Measurements from ENCODE around the gene ZNF845.
"Not testable (repeated sequence)": the region's sequence is repeated elsewhere in the genome, so short reads cannot be mapped to it uniquely, and the experiment has no call there.

Gene ZNF845

GRCh38 chr19:53333463-53334449, at the start of gene ZNF845:
TSS of gene ZNF845 (plus strand) at chr19:53333749. CDS start at chr19:53341308, 7,559 bp downstream.
- DNase-seq (ENCODE audit: low read depth, low spot score), result peak; percentile 98

- no peak for DNase-seq (ENCODE audit: low read depth, low spot score)
Observed at GRCh38 chr19:53285087-53285486, 48.5 kb upstream of the ZNF845 start.

GRCh38 chr19:53290758-53291549, 42.6 kb upstream of the ZNF845 start:
- DNase-seq (ENCODE audit: low read depth, low spot score), result no peak

GRCh38 chr19:53294786-53295441, 38.6 kb upstream of the ZNF845 start:
- peak; percentile 14 for DNase-seq (ENCODE audit: low read depth, low spot score)

GRCh38 chr19:53301341-53301740, 32.2 kb upstream of the ZNF845 start:
- not testable (repeated sequence) for DNase-seq (ENCODE audit: low read depth, low spot score)

GRCh38 chr19:53308339-53308811, 25.2 kb upstream of the ZNF845 start:
- peak; percentile 70 for DNase-seq (ENCODE audit: low read depth, low spot score)

GRCh38 chr19:53311044-53311443, 22.5 kb upstream of the ZNF845 start:
- no peak for DNase-seq (ENCODE audit: low read depth, low spot score)

GRCh38 chr19:53311897-53312296, 21.7 kb upstream of the ZNF845 start:
- DNase-seq (ENCODE audit: low read depth, low spot score), result no peak

- DNase-seq (ENCODE audit: low read depth, low spot score), result peak; percentile 22
Observed at GRCh38 chr19:53328967-53329366, 4.6 kb upstream of the ZNF845 start.

GRCh38 chr19:53332484-53332883, 1.1 kb upstream of the ZNF845 start:
- DNase-seq (ENCODE audit: low read depth, low spot score), result peak; percentile 24

- DNase-seq (ENCODE audit: low read depth, low spot score), result no peak
Observed at GRCh38 chr19:53333066-53333462, 485 bp upstream of the ZNF845 start.

GRCh38 chr19:53344403-53344802, 10.9 kb downstream of the ZNF845 start:
- not testable (repeated sequence) for DNase-seq (ENCODE audit: low read depth, low spot score)

GRCh38 chr19:53355739-53356138, 22.2 kb downstream of the ZNF845 start:
- DNase-seq (ENCODE audit: low read depth, low spot score), result no peak

- no peak for DNase-seq (ENCODE audit: low read depth, low spot score)
Observed at GRCh38 chr19:53357821-53358581, 24.5 kb downstream of the ZNF845 start.

GRCh38 chr19:53360056-53360455, 26.5 kb downstream of the ZNF845 start:
- DNase-seq (ENCODE audit: low read depth, low spot score), result not testable (repeated sequence)

- peak; percentile 91 for DNase-seq (ENCODE audit: low read depth, low spot score)
Observed at GRCh38 chr19:53365134-53365898, 31.8 kb downstream of the ZNF845 start, which contains the start of gene ZNF525. TSS of gene ZNF525 (plus strand) at chr19:53365705. CDS start at chr19:53372282, 6,577 bp downstream.

- DNase-seq (ENCODE audit: low read depth, low spot score), result no peak
Observed at GRCh38 chr19:53365899-53366493, 32.4 kb downstream of the ZNF845 start.

- DNase-seq (ENCODE audit: low read depth, low spot score), result no peak
Observed at GRCh38 chr19:53372196-53372595, 38.6 kb downstream of the ZNF845 start.

GRCh38 chr19:53374288-53374687, 40.7 kb downstream of the ZNF845 start:
- DNase-seq (ENCODE audit: low read depth, low spot score), result no peak

- DNase-seq (ENCODE audit: low read depth, low spot score), result no peak
Observed at GRCh38 chr19:53374743-53375142, 41.2 kb downstream of the ZNF845 start.
